Measurements from ENCODE around the gene PRKAA2. TPM values are rescaled to one million over a fixed set of nuclear protein-coding genes. Genes with fewer than 3 reads are reported as not detected.

PRKAA2 gene
- total and polyA plus RNA-seq, 8 donors = 1.2 to 4.1 (median 2.1) TPM

GRCh38 chr1:56634981-56635380 is 10.1 kb upstream of the PRKAA2 start:
- FAIRE-seq (no peak), DNase-seq (no peak), ATAC-seq (no peak)
- H3K4me3 ChIP-seq = no peak overlapping the region
- no peaks in the 10 kb centered on the region for H3K27me3 ChIP-seq
- H3K9me3 ChIP-seq = no peaks in the 10 kb centered on the region
- intact Hi-C loops (cut with DNase I) = no loop called here
- no peaks in the 10 kb centered on the region for H3K36me3 ChIP-seq
- peaks cover 0 to 15% (median 14%) of the 10 kb centered on the region in 3 donors for H3K4me1 ChIP-seq
- H3K27ac ChIP-seq = no peak overlapping the region
- 90 to 96% methylated on average over 3 of the region's 3 CpGs for WGBS, 2 donors
- TF ChIP-seq CTCF (IDR thresholded peaks at IDR 0.05) = no peak

- peaks cover 0 to 18% (median 17%) of the 10 kb centered on the region in 3 donors for H3K4me1 ChIP-seq
- H3K4me3 ChIP-seq = no peak overlapping the region
- DNase-seq (no peak), FAIRE-seq (no peak), ATAC-seq (peak in 2 of 4 donors; percentile 47 to 56)
- H3K27me3 ChIP-seq = no peaks in the 10 kb centered on the region
- H3K9me3 ChIP-seq = no peaks in the 10 kb centered on the region
- TF ChIP-seq CTCF (IDR thresholded peaks at IDR 0.05) = no peak
- no peaks in the 10 kb centered on the region for H3K36me3 ChIP-seq
- 6 to 18% methylated on average over 1 of the region's 1 CpG for WGBS, 2 donors
- H3K27ac ChIP-seq = no peak overlapping the region
- intact Hi-C loops (cut with DNase I) = no loop called here
Observed at GRCh38 chr1:56638248-56638647, 6.9 kb upstream of the PRKAA2 start.

- no peak for DNase-seq
- H3K36me3 ChIP-seq = no peaks in the 10 kb centered on the region
- no peaks in the 10 kb centered on the region for H3K27me3 ChIP-seq
- no peaks in the 10 kb centered on the region for H3K9me3 ChIP-seq
- H3K4me1 ChIP-seq = peaks cover 5 to 24% (median 24%) of the 10 kb centered on the region in 3 donors
- no peak for TF ChIP-seq CTCF (IDR thresholded peaks at IDR 0.05)
- H3K4me3 ChIP-seq = no peak overlapping the region
- no peak for FAIRE-seq
- peak in 3 of 4 donors; percentile 58 to 71 (median 62) for ATAC-seq
- H3K27ac ChIP-seq = no peak overlapping the region
- intact Hi-C loops (cut with DNase I) = no loop called here
- WGBS, 2 donors = 6 to 8% methylated on average over 2 of the region's 2 CpGs
Observed at GRCh38 chr1:56639211-56639610, 5.9 kb upstream of the PRKAA2 start.

GRCh38 chr1:56643661-56644060 is 1.5 kb upstream of the PRKAA2 start:
- ATAC-seq = no peak
- TF ChIP-seq CTCF (IDR thresholded peaks at IDR 0.05) = no peak
- no peak overlapping the region for H3K27ac ChIP-seq

GRCh38 chr1:56644064-56644918 is 823 bp upstream of the PRKAA2 start:
- peak overlapping the region in 3 of 4 donors; percentile 23 to 61 (median 44) for H3K27ac ChIP-seq
- H3K9me3 ChIP-seq = no peaks in the 10 kb centered on the region
- peak overlapping the region; percentile 45 to 79 (median 57) for H3K4me3 ChIP-seq
- no peak for TF ChIP-seq CTCF (IDR thresholded peaks at IDR 0.05)
- DNase-seq (no peak), FAIRE-seq (no peak), ATAC-seq (peak; percentile 39 to 59 (median 49))
- peaks cover 5 to 17% (median 16%) of the 10 kb centered on the region in 3 donors for H3K4me1 ChIP-seq
- intact Hi-C loops (cut with DNase I) = no loop called here
- WGBS, 2 donors = 5 to 9% methylated on average over 23 of the region's 23 CpGs
- H3K36me3 ChIP-seq = no peaks in the 10 kb centered on the region
- H3K27me3 ChIP-seq = no peaks in the 10 kb centered on the region

More at GRCh38 chr1:56643661-56644060, 1.5 kb upstream of the PRKAA2 start:
- no peaks in the 10 kb centered on the region for H3K27me3 ChIP-seq
- peak; percentile 71 for FAIRE-seq
- H3K36me3 ChIP-seq = no peaks in the 10 kb centered on the region
- H3K9me3 ChIP-seq = no peaks in the 10 kb centered on the region
- peaks cover 5 to 23% (median 22%) of the 10 kb centered on the region in 3 donors for H3K4me1 ChIP-seq
- no peak for DNase-seq
- no peak overlapping the region for H3K4me3 ChIP-seq
- intact Hi-C loops (cut with DNase I) = no loop called here
